ENCODE results near the gene MYT1. TPM values are rescaled to one million over a fixed set of nuclear protein-coding genes. Genes with fewer than 3 reads are reported as not detected.

MYT1 gene
- total RNA-seq, 1 donor from 2014 or later: not detected

- no peaks in the 10 kb centered on the region for H3K27me3 ChIP-seq
- no peaks in the 10 kb centered on the region for H3K9me3 ChIP-seq
- peak in 1 of 2 donors; percentile 53 for DNase-seq (ENCODE audit: low spot score in 2 of 2)
These were observed 21.0 kb upstream of the MYT1 start for GRCh38 chr20:64143018-64143801.

DNA sequence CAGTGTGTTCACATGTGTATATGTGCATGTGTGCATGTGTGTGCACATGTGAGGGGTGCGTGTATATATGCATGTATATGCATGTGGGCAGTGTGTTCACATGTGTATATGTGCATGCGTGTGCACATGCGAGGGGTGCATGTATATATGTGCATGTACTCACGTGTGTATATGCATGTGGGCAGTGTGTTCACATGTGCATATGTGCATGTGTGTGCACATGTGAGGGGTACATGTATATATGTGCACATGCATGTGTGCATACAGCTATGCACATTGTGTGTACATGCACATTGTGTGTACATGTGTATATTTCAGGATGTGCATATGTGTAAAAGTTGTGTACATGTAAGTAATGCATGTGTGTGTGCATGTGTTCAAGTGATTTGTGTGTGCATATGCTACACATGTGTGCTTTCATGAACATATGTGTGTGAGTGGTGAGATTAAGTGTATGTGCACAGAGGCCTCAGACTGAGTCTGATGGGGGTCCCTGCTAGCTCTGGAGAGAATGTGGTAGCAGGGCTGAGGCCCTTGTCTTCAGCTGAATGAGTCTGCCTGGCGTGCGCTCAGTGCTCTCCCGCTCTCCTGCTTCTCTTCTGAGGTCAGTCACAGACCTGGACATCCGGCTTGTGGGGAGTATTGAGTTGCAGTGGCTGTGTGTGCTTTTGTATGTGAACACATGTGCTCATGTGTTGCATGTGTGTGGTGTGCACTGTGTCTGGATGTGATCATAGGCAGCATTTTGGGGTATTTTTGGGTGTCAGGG lies 19.9 kb upstream of the MYT1 start:
- intact Hi-C loops (cut with DNase I): no loop called here
- no peaks in the 10 kb centered on the region for H3K4me1 ChIP-seq
- DNase-seq (ENCODE audit: low spot score in 2 of 2): peak in 1 of 2 donors; percentile 13
- no peak for TF ChIP-seq CTCF (IDR thresholded peaks at IDR 0.05)
- no peaks in the 10 kb centered on the region for H3K36me3 ChIP-seq
- no peak overlapping the region for H3K27ac ChIP-seq
- H3K9me3 ChIP-seq: no peaks in the 10 kb centered on the region
- no peaks in the 10 kb centered on the region for H3K27me3 ChIP-seq
- H3K4me3 ChIP-seq: no peak overlapping the region

More at GRCh38 chr20:64143018-64143801, 21.0 kb upstream of the MYT1 start:
- Histone ChIP-seq H3K36me3 (no peaks in the 10 kb centered on the region), H3K4me1 (no peaks in the 10 kb centered on the region), H3K27ac (no peak overlapping the region), H3K4me3 (no peak overlapping the region)
- intact Hi-C loops (cut with DNase I): no loop called here
- no peak for TF ChIP-seq CTCF (IDR thresholded peaks at IDR 0.05)

DNA sequence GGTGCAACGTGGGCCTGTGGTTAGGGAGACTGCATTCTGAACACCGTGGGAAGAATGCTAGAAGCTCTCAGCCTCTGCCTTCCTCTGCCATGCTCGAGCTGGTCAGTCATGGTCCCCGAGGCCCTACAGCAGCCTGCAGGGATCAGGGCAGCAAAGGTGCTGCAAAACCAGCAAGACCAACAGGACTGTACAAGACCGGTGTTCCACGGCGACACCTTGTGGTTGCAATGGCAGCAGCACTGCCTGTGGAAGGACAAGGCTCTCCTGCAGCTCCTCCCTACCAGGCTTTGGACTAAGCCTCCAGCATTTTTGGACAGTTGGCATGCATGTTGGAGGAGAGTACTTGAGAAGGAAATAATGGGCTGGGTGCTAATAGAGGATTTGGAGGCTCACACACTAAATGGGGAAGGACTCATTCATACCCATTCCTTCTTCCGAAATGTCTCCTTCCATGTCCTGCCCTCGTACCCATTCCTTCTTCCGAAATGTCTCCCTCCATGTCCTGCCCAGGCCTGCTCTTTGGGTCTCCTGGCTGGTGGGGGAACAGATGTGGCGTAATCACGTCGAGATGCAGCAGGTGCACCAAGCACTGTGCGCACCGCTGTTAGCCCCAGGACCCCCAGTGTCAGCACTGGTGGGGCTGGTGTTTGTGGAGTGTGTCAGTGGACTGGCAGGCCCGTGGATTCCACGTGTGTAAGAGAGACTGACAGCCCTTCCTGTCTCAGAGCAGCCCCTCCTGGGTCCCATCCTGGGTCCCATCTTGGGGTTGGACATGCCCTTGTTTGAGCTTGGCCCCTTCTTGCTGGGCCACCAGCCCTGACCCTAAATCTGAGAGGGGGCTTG lies 18.6 kb upstream of the MYT1 start:
- no peaks in the 10 kb centered on the region for H3K9me3 ChIP-seq
- no peaks in the 10 kb centered on the region for H3K27me3 ChIP-seq
- no peak overlapping the region for H3K27ac ChIP-seq
- H3K4me1 ChIP-seq: no peaks in the 10 kb centered on the region
- no peaks in the 10 kb centered on the region for H3K36me3 ChIP-seq
- H3K4me3 ChIP-seq: no peak overlapping the region
- intact Hi-C loops (cut with DNase I): no loop called here
- DNase-seq (ENCODE audit: low spot score in 2 of 2): peak in 1 of 2 donors; percentile 54
- TF ChIP-seq CTCF (IDR thresholded peaks at IDR 0.05): no peak

- no peak overlapping the region for H3K4me3 ChIP-seq
- intact Hi-C loops (cut with DNase I): no loop called here
- H3K9me3 ChIP-seq: no peaks in the 10 kb centered on the region
- DNase-seq (ENCODE audit: low spot score in 2 of 2): peak in 1 of 2 donors; percentile 44
- H3K27ac ChIP-seq: no peak overlapping the region
- H3K36me3 ChIP-seq: no peaks in the 10 kb centered on the region
- TF ChIP-seq CTCF (IDR thresholded peaks at IDR 0.05): no peak
- H3K27me3 ChIP-seq: no peaks in the 10 kb centered on the region
- no peaks in the 10 kb centered on the region for H3K4me1 ChIP-seq
These were observed 17.8 kb upstream of the MYT1 start for GRCh38 chr20:64146301-64146935.

DNA sequence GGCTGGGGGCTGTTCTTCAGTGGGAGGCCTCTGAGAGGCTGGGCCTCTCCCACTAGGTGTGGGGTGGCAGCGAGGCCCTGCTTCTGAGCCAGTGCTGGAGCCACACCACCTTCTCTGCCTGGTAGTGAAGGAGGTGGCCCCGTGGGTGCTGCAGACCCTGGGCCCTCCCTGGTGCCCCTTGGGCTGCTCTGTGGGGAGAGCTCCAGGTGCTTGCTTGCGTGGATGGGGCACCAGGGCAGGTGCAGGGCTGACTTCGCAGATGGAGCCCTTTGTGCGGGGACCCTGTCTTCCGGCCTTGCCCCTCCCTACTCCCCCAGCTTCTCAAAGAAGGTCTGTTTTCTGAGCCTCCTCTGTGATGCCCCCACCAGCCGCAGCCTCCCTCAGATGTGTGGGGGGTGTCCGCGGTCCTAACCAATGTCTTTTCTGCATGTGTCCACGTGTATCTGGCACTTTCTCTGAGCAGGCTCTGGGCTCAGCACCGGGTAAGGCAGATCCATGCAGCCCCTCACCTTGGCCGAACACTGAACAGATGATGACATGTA lies 17.2 kb upstream of the MYT1 start:
- DNase-seq (ENCODE audit: low spot score in 2 of 2): peak in 1 of 2 donors; percentile 54
- Histone ChIP-seq H3K27ac (no peak overlapping the region), H3K27me3 (no peaks in the 10 kb centered on the region), H3K4me3 (no peak overlapping the region), H3K36me3 (no peaks in the 10 kb centered on the region), H3K4me1 (no peaks in the 10 kb centered on the region), H3K9me3 (no peaks in the 10 kb centered on the region)
- TF ChIP-seq CTCF (IDR thresholded peaks at IDR 0.05): no peak
- intact Hi-C loops (cut with DNase I): no loop called here

All from ascending aorta (tissue), 2 donors.